Gastrocnemius medialis (tissue), 4 donors: ENCODE data around the gene ATG9A.

Experiments
- CTCF ChIP-seq, 5 experiments: fragments of 450-650 bp in 3 of 5; fragments of 200-600 bp in 2 of 5; sonication (generic) in 2 of 5; IDR thresholded peaks in 4 of 5; conservative IDR thresholded peaks in 1 of 5; 1 replicate in 4 of 5; 2 replicates in 1 of 5; pipeline ENCODE4 v1.5.1; 2016 to 2019; ENCODE audit warnings: antibody characterized with exemption in 5 of 5, mild to moderate bottlenecking in 3 of 5, moderate library complexity in 3 of 5
- POLR2A ChIP-seq, 2 donors: fragments of 450-650 bp; IDR thresholded peaks; one replicate each; pipeline ENCODE4 v1.6.1; 2017; ENCODE audit warnings: antibody characterized with exemption in 2 of 2, mild to moderate bottlenecking in 2 of 2, moderate library complexity in 2 of 2

GRCh38 chr2:219252570-219252899 is 23.1 kb upstream of the ATG9A start:
- TF ChIP-seq CTCF (IDR thresholded peaks at IDR 0.05 in 4 of 5, conservative IDR thresholded peaks at IDR 0.05 in 1 of 5) (no peak), POLR2A (IDR thresholded peaks at IDR 0.05) (no peak)
